Mucosa of rectum (tissue), 2 donors: ENCODE measurements around the gene MIF.
"Not testable (repeated sequence)": the region's sequence is repeated elsewhere in the genome, so short reads cannot be mapped to it uniquely, and the experiment has no call there.

ENCODE experiments used
- H3K27ac ChIP-seq, 2 donors: one replicate each; pipeline ENCODE4 v1.7.0; 2013; ENCODE audit warnings: inconsistent platforms in 2 of 2, low read depth in 2 of 2, low read length in 2 of 2
- H3K27me3 ChIP-seq, 2 donors: one replicate each; pipeline ENCODE4 v1.7.0; 2013; ENCODE audit warnings: low read length in 2 of 2; ENCODE audit not compliant: control insufficient read depth in 2 of 2, insufficient read depth in 2 of 2
- H3K36me3 ChIP-seq, 2 donors: one replicate each; pipeline ENCODE4 v1.7.0; 2013; ENCODE audit warnings: low read length in 2 of 2; ENCODE audit not compliant: control insufficient read depth in 2 of 2, insufficient read depth in 2 of 2
- H3K4me1 ChIP-seq, 2 donors: one replicate each; pipeline ENCODE4 v1.7.0; 2013; ENCODE audit warnings: low read length in 2 of 2, mild to moderate bottlenecking in 1 of 2; ENCODE audit not compliant: control insufficient read depth in 2 of 2, insufficient read depth in 2 of 2
- H3K4me3 ChIP-seq, 2 donors: one replicate each; pipeline ENCODE4 v1.7.0; 2013; ENCODE audit warnings: low read length in 2 of 2
- H3K9ac ChIP-seq, 2 donors: one replicate each; pipeline ENCODE4 v1.7.0; 2013; ENCODE audit warnings: low read length in 2 of 2, low read depth in 1 of 2, mild to moderate bottlenecking in 1 of 2
- H3K9me3 ChIP-seq, 2 donors: one replicate each; pipeline ENCODE4 v1.7.0; 2013; ENCODE audit warnings: low read length in 2 of 2; ENCODE audit not compliant: control insufficient read depth in 2 of 2
- donor health status: healthy.
- donor health status: Normal muscosa, but diverticular disease.

MIF gene

DNA sequence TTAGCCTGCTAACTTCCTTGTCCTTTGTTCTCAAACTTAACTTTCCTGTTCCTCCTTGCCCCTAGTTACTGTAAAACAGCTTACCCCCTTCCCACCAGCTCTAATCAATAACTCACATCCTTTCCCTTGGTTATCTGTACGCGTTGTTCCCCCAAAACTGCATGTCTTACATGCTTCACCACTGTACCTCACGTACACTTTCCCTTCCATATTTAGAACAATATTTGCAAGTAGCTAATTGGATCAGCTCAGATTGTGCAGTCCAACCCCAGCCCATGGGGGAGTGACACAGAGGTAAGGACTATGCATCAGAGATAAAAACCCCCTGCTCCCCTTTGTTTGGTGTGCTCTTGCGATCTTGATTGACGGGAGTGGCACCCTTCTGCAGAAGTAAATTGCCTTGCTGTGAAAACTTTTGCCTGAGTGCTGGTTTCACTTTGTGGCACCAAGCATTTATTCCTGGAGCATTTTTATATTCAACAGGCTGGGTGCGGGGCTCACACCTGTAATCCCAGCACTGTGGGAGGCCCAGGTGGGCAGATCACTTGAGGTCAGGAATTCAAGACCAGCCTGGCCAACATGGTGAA lies 30.9 kb downstream of the MIF start:
- Histone ChIP-seq H3K27me3 (no peaks in the 10 kb centered on the region), H3K36me3 (peaks cover 48 to 58% of the 10 kb centered on the region in 2 donors), H3K4me3 (no peak overlapping the region), H3K27ac (no peak overlapping the region), H3K4me1 (no peaks in the 10 kb centered on the region), H3K9ac (no peak overlapping the region), H3K9me3 (peaks cover 0 to 4% of the 10 kb centered on the region in 2 donors)

- H3K9me3 ChIP-seq, result peaks cover 0 to 4% of the 10 kb centered on the region in 2 donors
- H3K36me3 ChIP-seq, result peaks cover 45 to 58% of the 10 kb centered on the region in 2 donors
- H3K9ac ChIP-seq, result no peak overlapping the region
- no peaks in the 10 kb centered on the region for H3K27me3 ChIP-seq
- no peaks in the 10 kb centered on the region for H3K4me1 ChIP-seq
- no peak overlapping the region for H3K27ac ChIP-seq
- H3K4me3 ChIP-seq, result no peak overlapping the region
Observed at GRCh38 chr22:23926561-23926960, 32.4 kb downstream of the MIF start.

DNA sequence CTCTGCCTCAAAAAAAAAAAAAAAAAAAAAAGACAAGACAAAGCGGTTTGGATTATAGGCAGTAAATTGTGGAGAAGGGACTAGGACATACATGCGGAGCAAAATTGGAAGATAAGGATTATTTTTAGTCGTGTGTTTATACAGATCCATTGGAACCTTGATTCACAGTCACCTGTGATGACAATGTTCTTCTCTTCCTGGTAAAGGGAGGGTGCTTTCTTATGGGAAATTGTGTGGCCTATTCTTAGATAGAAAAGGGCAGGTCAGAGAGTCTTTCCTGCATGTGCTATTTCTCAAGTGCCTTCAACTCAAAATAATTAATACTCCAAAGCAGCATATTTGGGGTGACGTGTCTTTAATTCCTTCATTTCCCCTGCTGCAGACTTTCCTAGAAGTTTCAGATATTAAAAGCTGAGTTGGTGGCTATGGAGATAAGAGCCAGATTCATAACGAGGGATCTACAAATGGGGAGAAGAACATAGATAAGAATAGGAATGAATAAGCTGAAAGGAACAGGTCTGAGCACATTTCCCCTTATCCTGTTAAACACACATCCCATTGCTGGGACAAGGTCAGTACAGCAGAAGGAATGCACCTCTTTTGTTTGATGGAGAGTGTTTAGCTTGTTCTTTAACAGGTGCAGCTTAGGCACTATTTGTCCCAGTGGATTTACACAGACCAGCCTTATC lies 44.3 kb downstream of the MIF start:
- H3K36me3 ChIP-seq, result no peaks in the 10 kb centered on the region
- H3K9ac ChIP-seq, result no peak overlapping the region
- no peaks in the 10 kb centered on the region for H3K9me3 ChIP-seq
- H3K27ac ChIP-seq, result no peak overlapping the region
- no peak overlapping the region for H3K4me3 ChIP-seq
- no peaks in the 10 kb centered on the region for H3K27me3 ChIP-seq
- H3K4me1 ChIP-seq, result no peaks in the 10 kb centered on the region

DNA sequence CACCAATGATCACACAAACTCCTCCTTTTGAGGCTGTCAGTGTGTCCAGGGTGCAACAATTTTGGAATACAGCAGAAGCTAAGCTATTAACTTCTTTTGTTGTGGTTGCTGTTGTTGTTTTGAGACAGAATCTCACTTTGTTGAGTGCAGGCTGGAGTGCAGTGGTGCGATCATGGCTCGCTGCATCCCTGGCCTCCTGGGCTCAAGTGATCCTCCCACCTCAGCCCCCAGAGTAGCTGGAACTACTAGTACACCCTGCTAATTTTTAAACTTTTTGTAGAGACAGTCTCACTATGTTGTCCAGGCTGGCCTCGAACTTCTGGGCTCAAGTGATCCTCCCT lies 44.8 kb downstream of the MIF start:
- Histone ChIP-seq H3K36me3 (no peaks in the 10 kb centered on the region), H3K9me3 (no peaks in the 10 kb centered on the region), H3K27ac (no peak overlapping the region)

DNA sequence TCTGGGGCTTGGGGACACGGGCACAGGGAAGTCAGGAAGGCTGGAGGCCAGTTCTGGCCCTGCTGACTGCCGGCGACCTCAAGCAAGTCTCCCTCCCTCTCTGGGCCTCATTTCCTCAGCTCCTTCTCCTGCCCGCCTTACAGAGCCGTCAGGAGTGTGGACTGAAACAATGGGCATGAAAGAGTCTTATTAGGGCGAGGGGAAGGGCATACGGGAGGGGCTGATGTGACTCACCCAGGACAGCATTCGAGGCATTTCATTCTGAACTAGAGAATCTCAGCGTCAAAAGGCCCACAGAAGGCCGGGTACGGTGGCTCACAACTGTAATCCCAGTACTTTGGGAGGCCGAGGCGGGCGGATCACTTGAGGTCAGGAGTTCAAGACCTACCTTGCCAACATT lies 46.0 kb downstream of the MIF start:
- not testable (repeated sequence) for H3K27ac ChIP-seq, H3K4me3 ChIP-seq, H3K4me1 ChIP-seq, H3K27me3 ChIP-seq, H3K9ac ChIP-seq, H3K36me3 ChIP-seq, H3K9me3 ChIP-seq

More for the DNA sequence above, 44.8 kb downstream of the MIF start:
- no peak overlapping the region for H3K9ac ChIP-seq
- H3K27me3 ChIP-seq, result no peaks in the 10 kb centered on the region
- no peaks in the 10 kb centered on the region for H3K4me1 ChIP-seq
- H3K4me3 ChIP-seq, result no peak overlapping the region
